Measurements from ENCODE around the gene THEM4.

DNA sequence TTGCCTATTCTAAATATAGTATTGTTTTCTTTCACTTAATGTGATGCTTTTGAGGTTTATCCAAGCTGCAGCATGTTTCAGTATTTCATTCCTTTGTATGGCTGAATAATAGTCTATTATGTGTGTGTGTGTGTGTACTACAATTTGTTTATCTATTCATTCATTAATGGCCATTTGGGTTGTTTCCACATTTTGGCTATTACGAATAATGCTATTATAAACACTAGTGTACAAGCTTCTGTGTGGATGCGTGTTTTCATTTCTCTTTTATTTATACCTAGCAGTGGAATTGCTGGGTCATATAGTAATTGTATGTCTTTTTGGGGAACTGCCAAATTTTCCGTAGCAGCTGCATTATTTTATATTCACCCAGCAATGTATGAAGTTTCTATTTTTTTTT is 40.8 kb downstream of the THEM4 start:
- TF ChIP-seq EZH2 (IDR thresholded peaks at IDR 0.05; ENCODE audit: insufficient read depth, low read length), result no peak
- TF ChIP-seq, protein P1, sequence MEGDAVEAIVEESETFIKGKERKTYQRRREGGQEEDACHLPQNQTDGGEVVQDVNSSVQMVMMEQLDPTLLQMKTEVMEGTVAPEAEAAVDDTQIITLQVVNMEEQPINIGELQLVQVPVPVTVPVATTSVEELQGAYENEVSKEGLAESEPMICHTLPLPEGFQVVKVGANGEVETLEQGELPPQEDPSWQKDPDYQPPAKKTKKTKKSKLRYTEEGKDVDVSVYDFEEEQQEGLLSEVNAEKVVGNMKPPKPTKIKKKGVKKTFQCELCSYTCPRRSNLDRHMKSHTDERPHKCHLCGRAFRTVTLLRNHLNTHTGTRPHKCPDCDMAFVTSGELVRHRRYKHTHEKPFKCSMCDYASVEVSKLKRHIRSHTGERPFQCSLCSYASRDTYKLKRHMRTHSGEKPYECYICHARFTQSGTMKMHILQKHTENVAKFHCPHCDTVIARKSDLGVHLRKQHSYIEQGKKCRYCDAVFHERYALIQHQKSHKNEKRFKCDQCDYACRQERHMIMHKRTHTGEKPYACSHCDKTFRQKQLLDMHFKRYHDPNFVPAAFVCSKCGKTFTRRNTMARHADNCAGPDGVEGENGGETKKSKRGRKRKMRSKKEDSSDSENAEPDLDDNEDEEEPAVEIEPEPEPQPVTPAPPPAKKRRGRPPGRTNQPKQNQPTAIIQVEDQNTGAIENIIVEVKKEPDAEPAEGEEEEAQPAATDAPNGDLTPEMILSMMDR (IDR thresholded peaks at IDR 0.05; ENCODE audit: insufficient read depth, low read depth, low read length), result no peak

Data from astrocyte (in vitro differentiated cells and primary cell).